ENCODE results near the gene IGSF3.

DNA sequence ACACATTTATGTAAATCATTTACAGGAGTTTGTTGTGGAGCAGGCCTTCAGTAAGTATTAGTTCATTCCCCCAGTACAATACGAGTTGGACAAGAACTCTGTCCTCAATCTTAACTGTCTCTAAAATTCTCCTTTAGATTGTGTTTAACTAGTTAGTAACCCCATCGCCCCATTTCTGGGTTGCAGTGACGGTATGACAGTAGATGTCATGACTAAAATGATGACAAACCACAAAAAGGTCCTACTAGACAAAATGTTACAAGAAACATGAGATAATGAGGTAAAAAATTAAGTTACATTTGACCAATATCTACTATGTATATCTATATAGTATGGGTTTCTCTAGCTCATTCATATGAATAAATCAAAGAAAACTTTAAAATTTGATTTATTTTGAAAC is 137.9 kb downstream of the IGSF3 start:
- TF ChIP-seq, protein P1, sequence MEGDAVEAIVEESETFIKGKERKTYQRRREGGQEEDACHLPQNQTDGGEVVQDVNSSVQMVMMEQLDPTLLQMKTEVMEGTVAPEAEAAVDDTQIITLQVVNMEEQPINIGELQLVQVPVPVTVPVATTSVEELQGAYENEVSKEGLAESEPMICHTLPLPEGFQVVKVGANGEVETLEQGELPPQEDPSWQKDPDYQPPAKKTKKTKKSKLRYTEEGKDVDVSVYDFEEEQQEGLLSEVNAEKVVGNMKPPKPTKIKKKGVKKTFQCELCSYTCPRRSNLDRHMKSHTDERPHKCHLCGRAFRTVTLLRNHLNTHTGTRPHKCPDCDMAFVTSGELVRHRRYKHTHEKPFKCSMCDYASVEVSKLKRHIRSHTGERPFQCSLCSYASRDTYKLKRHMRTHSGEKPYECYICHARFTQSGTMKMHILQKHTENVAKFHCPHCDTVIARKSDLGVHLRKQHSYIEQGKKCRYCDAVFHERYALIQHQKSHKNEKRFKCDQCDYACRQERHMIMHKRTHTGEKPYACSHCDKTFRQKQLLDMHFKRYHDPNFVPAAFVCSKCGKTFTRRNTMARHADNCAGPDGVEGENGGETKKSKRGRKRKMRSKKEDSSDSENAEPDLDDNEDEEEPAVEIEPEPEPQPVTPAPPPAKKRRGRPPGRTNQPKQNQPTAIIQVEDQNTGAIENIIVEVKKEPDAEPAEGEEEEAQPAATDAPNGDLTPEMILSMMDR (IDR thresholded peaks at IDR 0.05 in 4 of 5, conservative IDR thresholded peaks at IDR 0.05 in 1 of 5): no peak
- TF ChIP-seq POLR2A (IDR thresholded peaks at IDR 0.05): no peak

All from gastrocnemius medialis (tissue), 4 donors.